Endothelial cell of coronary artery (primary cell): ENCODE measurements around the gene STMP1. TPM values are rescaled to one million over a fixed set of nuclear protein-coding genes. Genes with fewer than 3 reads are reported as not detected.

ENCODE experiments used
- total RNA-seq: library from RNA; depleted of rRNA; stranded (reverse); fragments of >200 nt; gene quantifications from 2 replicates; pipeline ENCODE4 v1.2.3, GENCODE V29; 2014

Gene STMP1
- 7.4 and 9.3 TPM in 2 replicates for total RNA-seq

DNA sequence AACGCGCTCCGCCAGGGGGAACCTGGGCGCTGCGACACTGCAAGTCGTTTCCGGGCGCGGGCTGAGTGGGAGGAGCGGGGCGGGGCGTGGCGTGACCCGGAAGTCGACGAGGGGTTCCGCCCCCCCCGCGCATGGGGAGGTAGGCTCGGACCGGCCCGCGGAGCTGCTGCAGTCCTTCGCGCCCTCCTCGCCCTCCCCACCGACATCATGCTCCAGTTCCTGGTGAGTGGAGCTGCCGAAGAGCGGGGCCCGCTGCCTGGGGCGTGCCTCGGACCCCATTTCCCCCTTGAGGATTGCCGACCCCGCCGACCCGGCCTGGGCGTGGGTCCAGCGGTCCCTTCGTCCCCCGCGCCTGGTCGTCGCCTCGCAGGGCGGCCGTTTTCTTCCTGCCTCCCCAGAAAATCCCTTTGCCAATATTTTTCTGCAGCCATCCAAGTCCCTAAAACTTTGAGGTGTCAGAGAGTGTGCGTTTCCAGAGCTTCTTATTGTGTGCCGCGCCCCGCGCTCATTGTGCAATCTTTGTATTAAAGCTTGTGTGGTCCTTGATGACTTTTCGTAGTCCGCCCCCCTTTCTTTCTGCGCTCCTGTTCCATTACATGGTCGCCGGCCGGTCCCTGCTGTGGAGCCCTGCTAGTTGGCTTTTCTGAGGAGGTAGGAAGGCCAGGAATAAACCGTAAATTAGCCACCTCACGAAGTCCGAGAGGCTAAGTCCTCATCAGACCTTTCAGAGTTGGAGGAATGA lies at the start of gene STMP1:
Gene STMP1, plus strand, starts transcription at position 142 of the 742 bp plus-strand sequence.

Other genes starting within 250 kb of the STMP1 start
- gene CNOT4, start 152.4 kb upstream of the STMP1 start, total RNA-seq: 7.4 and 10.7 TPM in 2 replicates
- gene NUP205, start 104.6 kb upstream of the STMP1 start, total RNA-seq: 48.5 and 62.8 TPM in 2 replicates
- not detected in 2 replicates for gene SLC13A4, start 65.7 kb downstream of the STMP1 start, total RNA-seq
- gene FAM180A, start 86.3 kb downstream of the STMP1 start, total RNA-seq: 0.66 TPM in 1 of 2 replicates, not detected in the other